Panc1 (cell line): ENCODE results near the gene PITX2.

Experiments
- CTCF ChIP-seq: fragments of 450-650 bp; IDR thresholded peaks from 2 replicates; pipeline ENCODE4 v1.5.1; 2017; ENCODE audit warnings: mild to moderate bottlenecking
- POLR2AphosphoS5 ChIP-seq: IDR thresholded peaks from 2 replicates; pipeline ENCODE4 v1.6.1; 2012; ENCODE audit warnings: mild to moderate bottlenecking, low read depth, low read length, moderate library complexity
- SIN3A ChIP-seq: IDR thresholded peaks from 2 replicates; pipeline ENCODE4 v1.6.1; 2012; ENCODE audit warnings: low read depth, mild to moderate bottlenecking, low read length, moderate library complexity, borderline replicate concordance; ENCODE audit not compliant: insufficient read depth
- TCF7L2 ChIP-seq: IDR thresholded peaks from 2 replicates; pipeline ENCODE4 v1.6.1; 2011; ENCODE audit warnings: mild to moderate bottlenecking, low read depth, low read length, inconsistent platforms
- TF ChIP-seq, protein P1 (sequence below), 2 experiments: IDR thresholded peaks; 2 replicates each; pipeline ENCODE4 v1.6.1; 2011 to 2012; ENCODE audit warnings: low read depth in 2 of 2, control low read depth in 1 of 2, low read length in 1 of 2, mild to moderate bottlenecking in 1 of 2, moderate library complexity in 1 of 2; ENCODE audit not compliant: insufficient read depth in 1 of 2

GRCh38 chr4:110617075-110617640, 5.7 kb downstream of the PITX2 start:
- TF ChIP-seq CTCF, result no peak
- TF ChIP-seq SIN3A, result no peak
- TF ChIP-seq POLR2AphosphoS5, result no peak
- TF ChIP-seq, protein P1, sequence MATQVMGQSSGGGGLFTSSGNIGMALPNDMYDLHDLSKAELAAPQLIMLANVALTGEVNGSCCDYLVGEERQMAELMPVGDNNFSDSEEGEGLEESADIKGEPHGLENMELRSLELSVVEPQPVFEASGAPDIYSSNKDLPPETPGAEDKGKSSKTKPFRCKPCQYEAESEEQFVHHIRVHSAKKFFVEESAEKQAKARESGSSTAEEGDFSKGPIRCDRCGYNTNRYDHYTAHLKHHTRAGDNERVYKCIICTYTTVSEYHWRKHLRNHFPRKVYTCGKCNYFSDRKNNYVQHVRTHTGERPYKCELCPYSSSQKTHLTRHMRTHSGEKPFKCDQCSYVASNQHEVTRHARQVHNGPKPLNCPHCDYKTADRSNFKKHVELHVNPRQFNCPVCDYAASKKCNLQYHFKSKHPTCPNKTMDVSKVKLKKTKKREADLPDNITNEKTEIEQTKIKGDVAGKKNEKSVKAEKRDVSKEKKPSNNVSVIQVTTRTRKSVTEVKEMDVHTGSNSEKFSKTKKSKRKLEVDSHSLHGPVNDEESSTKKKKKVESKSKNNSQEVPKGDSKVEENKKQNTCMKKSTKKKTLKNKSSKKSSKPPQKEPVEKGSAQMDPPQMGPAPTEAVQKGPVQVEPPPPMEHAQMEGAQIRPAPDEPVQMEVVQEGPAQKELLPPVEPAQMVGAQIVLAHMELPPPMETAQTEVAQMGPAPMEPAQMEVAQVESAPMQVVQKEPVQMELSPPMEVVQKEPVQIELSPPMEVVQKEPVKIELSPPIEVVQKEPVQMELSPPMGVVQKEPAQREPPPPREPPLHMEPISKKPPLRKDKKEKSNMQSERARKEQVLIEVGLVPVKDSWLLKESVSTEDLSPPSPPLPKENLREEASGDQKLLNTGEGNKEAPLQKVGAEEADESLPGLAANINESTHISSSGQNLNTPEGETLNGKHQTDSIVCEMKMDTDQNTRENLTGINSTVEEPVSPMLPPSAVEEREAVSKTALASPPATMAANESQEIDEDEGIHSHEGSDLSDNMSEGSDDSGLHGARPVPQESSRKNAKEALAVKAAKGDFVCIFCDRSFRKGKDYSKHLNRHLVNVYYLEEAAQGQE (IDR thresholded peaks at IDR 0.05; ENCODE audit: insufficient read depth in 1 of 2, low read depth in 2 of 2, low read length in 1 of 2), result no peak
- no peak for TF ChIP-seq TCF7L2
